Mucosa of gallbladder (tissue), 1 donor: Measurements from ENCODE around the gene TSC2. TPM values are rescaled to one million over a fixed set of nuclear protein-coding genes. Genes with fewer than 3 reads are reported as not detected.
A peak's percentile ranks its signal among the peaks of the same experiment; 100 is the strongest.

Source experiments
- DNase-seq: peaks from one replicate; pipeline ENCODE4 v3.0.0-alpha.2; 2020; ENCODE audit warnings: low spot score
- total RNA-seq: library from RNA; stranded (reverse); gene quantifications from one replicate; pipeline ENCODE4 v1.2.1, GENCODE V29; 2021
- donor health status: DM: no; HTN: no; CAD: no.

The TSC2 gene
- 185 TPM for total RNA-seq

GRCh38 chr16:2047330-2048115, at the start of gene TSC2, which contains the start of gene NTHL1:
Gene TSC2, plus strand, starts transcription at chr16:2047985. Its CDS starts 631 bp downstream, at chr16:2048616.
Gene NTHL1, minus strand, starts transcription at chr16:2047834. Its CDS starts 11 bp downstream, at chr16:2047823.
- DNase-seq = peak; percentile 98

DNA sequence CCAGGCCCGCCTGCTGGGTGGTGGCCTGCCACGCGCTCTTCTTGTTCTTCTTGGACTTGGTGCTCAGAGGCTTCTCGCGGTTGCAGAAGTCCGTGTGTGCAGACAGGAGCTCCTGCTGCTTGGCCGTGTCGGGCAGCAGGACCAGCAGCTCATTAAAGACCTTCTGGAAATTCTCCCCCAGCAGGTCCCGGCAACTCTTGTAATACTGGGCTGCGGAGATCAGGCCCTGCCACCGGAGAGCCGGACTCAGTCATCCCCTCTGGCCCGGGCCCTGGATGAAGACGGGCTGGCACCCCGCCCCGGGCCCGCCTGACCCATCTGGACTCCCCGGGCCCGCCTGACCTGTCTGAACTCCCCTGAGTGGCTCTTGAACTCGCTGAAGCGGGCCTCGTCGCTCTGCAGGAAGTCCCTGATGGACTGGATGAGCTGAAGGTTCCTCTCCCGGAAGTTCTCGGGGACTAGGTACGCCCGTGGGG, 49.4 kb upstream of the TSC2 start:
- DNase-seq = no peak

- DNase-seq = no peak
Observed at GRCh38 chr16:1998852-1999801, 48.7 kb upstream of the TSC2 start.

DNA sequence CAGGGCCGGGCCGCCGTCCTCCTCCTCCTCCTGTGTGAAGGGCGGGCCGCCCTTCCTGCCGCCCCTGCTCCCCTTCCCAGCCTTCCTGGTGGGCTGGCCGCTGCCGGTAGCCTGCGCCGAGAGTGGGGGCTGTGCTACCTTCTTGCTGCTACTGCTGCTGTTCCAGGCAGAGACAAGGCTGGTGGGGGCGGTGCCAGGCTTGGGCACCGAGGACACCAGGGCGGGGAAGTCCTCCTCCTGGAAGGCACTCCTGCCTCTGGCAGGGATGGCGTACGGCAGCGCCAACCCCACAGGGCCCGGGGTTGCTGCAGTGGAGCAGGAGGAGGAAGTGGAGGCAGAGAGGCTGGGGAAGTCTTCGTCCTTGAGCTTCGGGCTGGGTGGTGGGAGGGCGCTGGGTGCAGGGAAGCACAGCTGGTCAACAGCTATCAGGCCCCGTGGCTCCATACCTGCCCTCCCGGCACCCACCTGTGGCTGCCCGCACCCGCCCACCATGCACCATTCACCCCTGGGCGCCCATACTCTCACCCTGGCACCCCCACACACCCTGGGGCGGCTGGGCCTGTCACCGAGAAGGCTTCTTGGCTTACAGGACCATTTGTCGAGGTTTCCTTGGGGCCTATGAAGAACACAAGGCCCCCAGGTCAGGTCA, 47.8 kb upstream of the TSC2 start:
- no peak for DNase-seq

DNA sequence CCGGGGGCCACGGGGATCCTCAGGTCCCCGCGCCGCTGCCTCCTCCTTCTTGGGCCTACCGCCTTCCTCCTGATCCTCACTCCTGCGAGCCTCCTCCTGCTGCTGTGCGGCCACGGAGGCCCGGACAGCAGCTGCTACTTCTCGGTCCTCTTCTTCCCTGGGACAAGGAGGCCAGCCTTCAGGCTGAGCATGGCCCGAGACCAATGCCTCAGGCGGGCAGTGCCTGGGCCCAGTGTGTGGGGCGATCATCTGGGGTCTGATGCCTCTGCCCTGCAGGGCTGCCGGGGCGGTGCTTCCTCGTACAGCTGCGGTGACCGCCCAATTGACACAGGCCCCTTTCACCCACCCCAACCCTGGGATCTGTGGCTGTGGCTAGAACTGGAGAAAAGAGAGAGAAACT, 46.8 kb upstream of the TSC2 start:
- DNase-seq = no peak

DNA sequence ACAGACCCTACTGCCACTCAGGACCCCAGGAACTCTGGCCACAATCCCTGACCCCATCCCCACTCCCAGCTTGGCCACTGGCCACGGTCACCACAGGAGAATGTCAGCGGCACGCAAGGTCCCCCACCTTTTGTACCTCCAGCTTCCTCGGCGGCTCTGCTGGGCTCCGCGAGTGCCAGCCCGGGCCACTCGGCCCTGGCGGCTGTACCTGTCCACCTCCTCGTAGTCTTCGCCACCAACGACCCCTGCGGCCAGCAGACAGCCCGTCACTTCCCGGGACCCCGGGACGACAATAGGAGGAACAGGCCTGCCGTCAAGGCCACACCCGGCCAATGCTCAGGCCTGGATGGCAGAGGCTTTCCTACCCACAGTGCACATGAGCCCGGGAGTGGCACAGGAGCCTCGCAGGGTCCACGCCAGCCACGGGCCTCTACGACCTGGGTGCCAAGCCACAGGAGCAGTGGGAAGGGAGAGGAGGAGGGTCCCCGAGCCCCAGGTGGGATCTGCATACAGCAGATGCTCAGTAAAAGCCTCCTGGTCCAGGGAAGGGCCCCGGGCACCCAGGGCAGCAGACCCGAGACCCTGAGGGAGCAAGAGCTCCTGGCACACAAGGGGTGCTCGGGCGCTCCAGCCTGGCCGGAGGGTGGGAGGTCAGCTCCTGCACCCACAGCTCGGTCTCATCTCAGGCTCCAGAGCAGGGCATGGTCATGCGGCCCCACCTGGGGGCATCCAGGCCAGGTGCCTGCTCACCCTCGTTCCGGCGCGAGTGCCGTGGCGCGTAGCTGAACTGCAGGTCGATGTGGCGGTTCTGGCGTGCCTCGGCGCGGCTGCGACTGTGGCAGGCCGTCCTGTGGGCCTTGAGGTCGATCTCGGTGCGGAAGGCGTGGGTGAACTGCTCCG, 46.1 kb upstream of the TSC2 start:
- DNase-seq = no peak

DNA sequence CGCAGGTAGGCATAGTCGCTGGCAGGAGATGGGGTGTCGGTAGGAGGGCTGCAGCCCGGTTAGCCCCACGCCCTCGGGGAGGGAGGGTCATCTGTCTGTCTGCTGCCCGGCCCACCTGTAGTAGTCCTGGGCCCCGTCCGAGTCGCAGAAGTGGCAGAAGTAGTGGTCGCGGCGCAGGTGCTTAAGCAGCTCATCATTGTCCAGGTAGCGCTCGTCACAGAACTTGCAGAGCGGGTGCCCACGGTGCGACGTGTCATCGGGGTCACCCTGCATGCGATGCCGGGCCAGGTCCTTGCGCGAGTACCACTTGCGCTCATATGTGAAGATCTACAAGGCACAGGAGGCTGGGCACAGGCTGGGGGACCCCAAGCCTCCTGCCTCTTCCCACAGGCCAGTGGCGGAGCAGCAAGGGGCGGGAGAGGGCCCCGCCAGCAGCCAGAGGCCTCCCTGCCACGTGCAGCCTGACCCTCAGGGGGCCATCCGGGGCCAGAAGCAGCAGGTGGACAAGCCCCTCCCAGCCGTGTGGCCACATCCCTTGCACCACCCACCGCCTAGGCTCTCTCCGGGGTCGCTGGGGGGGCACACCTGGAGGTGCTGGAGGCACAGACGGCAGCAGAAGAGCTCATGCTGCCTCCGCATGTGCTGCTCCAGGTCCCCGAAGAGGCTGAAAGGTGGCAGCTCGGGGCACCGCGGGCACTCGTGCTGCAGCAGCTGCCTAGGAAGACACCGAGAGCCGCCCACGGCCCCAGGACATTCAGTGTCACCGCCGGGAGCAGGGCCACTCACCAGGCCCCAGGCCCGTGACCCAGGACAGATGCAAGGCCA, 45.2 kb upstream of the TSC2 start:
- DNase-seq = no peak

DNA sequence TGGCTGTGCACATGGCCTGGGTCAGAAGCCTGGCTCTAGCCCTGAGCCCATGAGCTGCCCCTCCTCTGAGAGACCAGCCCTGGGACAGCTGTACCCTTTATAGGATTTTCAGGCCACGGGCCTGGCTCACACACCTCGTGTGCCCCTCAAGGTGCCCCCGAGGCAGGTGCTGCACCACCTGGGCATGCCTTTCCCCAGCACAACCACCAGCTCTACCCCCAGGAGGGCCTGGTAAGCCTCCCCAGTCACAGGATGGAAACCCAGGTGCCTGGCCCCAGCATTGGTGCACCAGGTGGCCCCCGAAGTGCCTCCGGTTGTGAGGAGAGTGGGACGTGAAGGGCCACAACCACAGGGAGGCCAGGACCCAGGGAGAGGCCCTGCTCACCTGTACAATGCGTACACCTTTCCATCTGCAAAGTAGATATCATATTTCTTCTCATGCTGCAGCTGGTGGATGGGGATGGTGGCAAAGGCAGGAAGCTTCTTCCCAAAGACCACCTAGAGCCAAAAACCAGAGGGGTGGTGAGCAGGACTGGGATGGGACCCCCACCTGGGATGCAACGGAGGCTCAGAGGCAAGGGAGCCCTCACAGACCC, 44.5 kb upstream of the TSC2 start:
- DNase-seq = no peak

DNA sequence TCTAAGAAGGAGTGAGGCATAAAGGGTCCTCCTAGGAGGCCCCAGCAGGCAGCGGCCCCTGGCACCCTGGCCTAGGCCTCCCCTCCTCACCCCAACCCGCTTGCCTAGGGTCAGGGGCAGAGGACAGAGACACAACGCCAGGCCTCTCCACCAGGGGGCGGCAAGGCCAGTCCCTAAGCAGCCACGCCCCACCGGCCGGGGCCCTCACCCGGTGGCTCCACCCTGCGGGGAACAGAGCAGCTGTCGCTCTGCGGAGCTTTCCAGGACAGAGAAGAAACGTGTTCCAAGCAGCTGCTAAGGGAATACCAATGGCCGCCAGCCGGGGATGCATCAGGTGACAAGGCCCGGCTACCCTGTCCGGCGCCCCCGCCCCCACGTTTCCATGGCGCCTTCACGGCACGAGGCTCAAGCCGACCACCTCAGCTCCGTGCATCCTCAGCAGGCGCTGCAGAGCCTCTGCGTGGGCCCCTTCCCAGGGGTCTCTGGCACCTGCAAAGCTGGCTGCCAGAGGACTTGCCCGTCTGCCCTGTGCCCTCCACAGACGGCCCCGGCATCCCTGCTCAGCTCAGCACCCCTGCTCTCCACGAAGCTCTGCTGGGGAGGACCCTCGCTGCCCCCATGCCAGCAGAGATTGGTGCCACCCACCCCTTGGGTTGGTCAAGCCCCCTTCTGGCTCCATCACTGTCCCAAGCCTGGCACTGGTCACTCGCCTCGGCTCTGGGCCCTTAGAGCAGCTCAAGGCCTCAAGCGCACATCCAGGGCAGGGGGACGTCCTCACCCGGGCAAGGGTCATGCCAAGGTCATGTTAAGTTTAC, 43.8 kb upstream of the TSC2 start:
- peak; percentile 82 for DNase-seq

DNA sequence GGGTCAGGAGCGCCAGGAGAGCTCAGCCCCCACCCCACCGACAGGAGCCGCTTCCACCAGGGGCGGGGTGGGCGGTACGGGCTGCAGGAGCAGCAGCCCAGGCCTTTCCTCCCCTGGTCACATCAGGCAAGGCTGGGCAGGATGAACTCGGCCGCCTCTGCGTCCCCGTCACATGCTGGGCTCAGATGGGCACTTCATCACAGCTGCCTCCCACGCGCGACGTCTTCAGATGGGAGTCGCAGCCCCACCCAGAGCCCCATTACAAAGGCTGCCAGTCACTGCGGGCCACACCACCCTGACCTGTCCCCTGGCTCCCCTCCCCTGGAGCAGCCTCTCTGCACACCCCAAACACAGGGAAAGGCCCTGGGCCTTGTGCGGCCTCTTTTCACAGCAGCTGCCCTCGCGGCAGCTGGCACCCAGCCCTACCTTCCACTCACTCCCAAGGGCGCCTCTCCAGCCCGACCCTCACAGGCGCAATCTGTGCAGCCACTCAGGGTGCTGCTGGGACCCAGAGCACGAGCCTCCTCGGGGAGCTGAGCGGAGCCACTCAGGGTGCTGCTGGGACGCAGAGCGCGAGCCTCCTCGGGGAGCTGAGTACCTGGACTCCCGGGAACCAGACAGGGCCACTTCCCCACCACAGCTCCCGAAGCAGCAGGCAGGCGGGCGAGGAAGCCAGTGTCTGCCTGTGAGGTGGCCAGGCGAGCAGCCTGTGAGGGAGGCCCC, 42.8 kb upstream of the TSC2 start:
- DNase-seq = no peak

DNA sequence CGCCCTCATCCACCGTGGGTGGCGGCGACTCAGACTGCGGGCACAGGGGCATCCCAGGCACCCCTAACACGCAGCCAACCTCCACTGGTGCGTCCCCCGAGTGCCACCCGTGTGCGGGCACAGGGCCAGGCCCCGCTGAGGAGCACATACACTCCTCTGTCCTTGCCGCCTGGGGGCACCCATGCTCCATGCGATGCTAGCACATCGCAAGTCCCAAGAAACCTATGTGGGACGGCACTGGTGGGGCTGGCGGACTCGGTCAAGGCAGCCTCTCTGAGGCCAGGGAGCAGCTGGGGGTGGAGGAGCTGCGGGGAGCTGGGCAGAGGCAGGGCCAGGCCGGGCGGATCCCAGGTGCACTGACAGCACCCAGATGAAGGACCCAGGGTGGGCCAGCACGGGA, 42.1 kb upstream of the TSC2 start:
- no peak for DNase-seq

DNA sequence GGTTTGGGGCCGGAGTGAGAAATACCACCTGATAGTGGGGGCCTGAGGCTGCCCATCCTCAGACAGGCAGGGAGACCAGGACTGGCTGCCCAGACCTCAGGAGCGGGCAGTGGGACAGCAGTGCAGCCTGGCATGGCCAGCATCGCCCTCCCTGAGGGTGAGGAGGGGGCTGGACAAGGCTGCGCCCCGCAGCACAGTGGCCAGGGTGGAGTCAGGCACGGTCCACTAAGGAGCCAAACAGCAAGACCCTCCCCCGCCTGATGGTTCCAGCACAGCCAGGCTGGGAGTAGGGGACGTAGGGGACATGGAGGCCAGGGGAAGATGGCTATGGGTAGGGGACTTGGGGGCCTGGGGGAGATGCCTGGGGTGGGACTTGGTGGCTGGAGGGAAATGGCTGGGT, 41.5 kb upstream of the TSC2 start:
- no peak for DNase-seq

GRCh38 chr16:2007081-2007836, 40.5 kb upstream of the TSC2 start:
- DNase-seq = no peak

DNA sequence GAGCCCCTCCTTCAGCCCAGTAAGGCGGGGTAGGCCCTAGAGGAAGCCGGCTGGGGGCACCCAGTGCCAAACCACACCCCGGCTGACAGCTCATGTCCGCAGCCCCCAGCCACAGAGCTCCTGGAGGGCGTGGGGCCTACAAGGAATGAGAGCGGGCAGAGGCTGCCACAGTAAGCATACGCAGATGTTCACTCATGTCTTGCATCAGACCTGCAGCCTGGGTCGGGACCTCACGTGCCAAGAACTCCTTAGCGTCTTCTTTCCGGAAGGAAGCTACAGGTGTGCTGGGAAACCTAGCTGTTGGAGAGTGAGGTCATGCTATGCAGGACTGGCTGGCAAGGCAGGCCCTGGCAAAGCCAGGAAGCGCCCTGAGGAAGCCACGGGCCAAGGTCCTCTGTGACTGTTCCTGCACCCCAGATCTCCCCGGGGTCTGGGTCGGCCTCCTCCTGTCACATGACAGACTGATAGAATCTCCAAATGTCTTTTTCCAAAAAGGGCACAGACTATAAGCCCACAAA, 39.7 kb upstream of the TSC2 start:
- DNase-seq = no peak

DNA sequence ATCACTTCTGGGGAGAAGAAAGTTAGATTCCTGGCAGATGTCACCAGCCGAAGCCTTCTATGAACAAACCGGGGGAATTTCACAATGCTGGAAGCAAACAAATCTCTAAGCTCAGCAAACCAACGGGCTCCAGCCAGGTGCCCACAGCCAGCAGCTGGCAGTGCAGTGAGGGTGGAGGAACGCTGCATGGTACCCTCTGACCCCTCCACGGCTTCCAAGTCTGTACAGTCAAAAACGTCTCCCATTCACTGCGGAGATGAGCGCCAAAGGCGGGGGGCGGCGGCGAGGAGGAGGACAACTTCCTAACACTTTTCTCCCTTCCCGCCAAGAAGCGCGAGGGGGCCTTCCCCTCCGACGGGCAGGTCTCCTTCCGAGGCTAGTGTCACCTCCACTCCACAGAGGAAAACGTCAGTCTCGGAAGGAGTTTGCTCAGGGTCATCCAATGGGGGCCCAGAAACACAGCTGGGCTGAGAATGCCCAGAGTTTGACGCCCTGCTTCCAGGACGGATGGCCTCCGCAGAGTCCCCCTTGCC, 39.1 kb upstream of the TSC2 start:
- DNase-seq = no peak

- no peak for DNase-seq
Observed at GRCh38 chr16:2009164-2009711, 38.5 kb upstream of the TSC2 start.
